ENCODE measurements around the gene CSF2. TPM values are rescaled to one million over a fixed set of nuclear protein-coding genes. Genes with fewer than 3 reads are reported as not detected.
A peak's percentile ranks its signal among the peaks of the same experiment; 100 is the strongest.

The CSF2 gene
- total and polyA plus RNA-seq, 3 experiments from 2014 or later = 393 to 409 TPM; not detected in 1

- Histone ChIP-seq H3K4me1 (ENCODE audit: insufficient read depth, low read length) (peaks cover 26% of the 10 kb centered on the region), H3K4me3 (ENCODE audit: low read length) (no peak overlapping the region), H3K36me3 (ENCODE audit: insufficient read depth, low read length) (no peaks in the 10 kb centered on the region), H3K27ac (ENCODE audit: low read depth, low read length) (no peak overlapping the region), H3K9me3 (ENCODE audit: low read length) (no peaks in the 10 kb centered on the region), H3K27me3 (ENCODE audit: insufficient read depth, low read length, poor library complexity, severe bottlenecking) (no peaks in the 10 kb centered on the region)
- Mint-ChIP-seq H3K4me1 (no peaks in the 10 kb centered on the region), H3K4me3 (no peak overlapping the region), H3K9me3 (peaks cover 4 to 16% (median 13%) of the 10 kb centered on the region in 5 donors), H3K27ac (peak overlapping the region in 3 of 8 donors; percentile 34 to 82 (median 81)), H3K27me3 (peaks cover 7 to 21% of the 10 kb centered on the region in 2 donors), H3K36me3 (peaks cover 0 to 21% (median 2%) of the 10 kb centered on the region in 3 donors)
- CTCF ChIA-PET = interaction anchor here (1.5 kb wide), 1 partner anchor 23 kb away, joined by 4 read pairs; no protein-coding TSS in a partner anchor
- DNase-seq = no peak
- POLR2A ChIA-PET = no interaction called here
Observed at GRCh38 chr5:132030610-132031009, 43.0 kb upstream of the CSF2 start.

DNA sequence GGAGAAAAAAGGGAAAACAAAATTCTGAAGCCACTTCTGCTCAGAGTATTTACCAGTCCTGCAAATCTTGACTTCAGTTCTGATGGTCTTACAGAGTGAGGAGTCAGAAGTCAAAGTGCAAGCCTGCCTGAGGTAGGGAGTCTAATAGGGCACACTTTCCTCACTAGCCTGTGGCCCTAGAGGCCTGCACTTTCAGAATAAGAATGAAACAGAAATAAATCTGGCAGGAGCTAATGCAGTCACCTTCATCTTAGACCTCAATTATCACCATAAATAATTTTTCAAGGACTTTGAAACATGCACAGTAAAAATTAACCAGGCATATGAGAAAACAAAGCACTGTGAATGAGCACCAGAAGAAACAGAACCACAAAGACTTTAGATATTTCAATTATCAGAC lies 41.4 kb upstream of the CSF2 start:
- Mint-ChIP-seq H3K9me3 (peaks cover 4 to 16% (median 13%) of the 10 kb centered on the region in 5 donors), H3K27ac (peak overlapping the region in 1 of 8 donors; percentile 8), H3K4me1 (no peaks in the 10 kb centered on the region), H3K4me3 (no peak overlapping the region), H3K36me3 (peaks cover 0 to 21% (median 2%) of the 10 kb centered on the region in 3 donors), H3K27me3 (peaks cover 7 to 21% of the 10 kb centered on the region in 2 donors)
- CTCF ChIA-PET = no interaction called here
- no peak overlapping the region for H3K27ac ChIP-seq (ENCODE audit: low read depth, low read length)
- H3K4me3 ChIP-seq (ENCODE audit: low read length) = no peak overlapping the region
- H3K4me1 ChIP-seq (ENCODE audit: insufficient read depth, low read length) = peaks cover 13% of the 10 kb centered on the region
- no peaks in the 10 kb centered on the region for H3K27me3 ChIP-seq (ENCODE audit: insufficient read depth, low read length, poor library complexity, severe bottlenecking)
- POLR2A ChIA-PET = no interaction called here
- H3K36me3 ChIP-seq (ENCODE audit: insufficient read depth, low read length) = no peaks in the 10 kb centered on the region
- DNase-seq = no peak
- H3K9me3 ChIP-seq (ENCODE audit: low read length) = no peaks in the 10 kb centered on the region

DNA sequence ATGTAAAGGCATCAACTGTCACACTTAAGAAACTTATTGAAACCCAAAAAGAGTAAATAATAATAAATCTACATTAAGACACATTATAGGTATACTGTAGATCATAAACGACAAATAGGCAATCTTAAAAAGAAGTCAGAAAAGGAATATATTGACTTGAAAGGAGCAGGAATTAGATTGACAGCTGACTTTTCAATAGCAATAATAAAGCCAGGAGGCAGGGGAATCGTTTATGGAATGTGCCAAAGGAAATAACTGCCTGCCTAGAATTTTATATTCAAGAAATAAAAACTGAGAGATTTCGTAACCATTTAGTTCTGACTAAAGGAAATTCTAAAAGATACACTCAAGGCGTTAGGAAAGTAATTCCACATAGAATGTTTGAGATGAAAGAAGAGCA lies 40.5 kb upstream of the CSF2 start:
- H3K27me3 Mint-ChIP-seq = peaks cover 7 to 21% of the 10 kb centered on the region in 2 donors

GRCh38 chr5:132037353-132037752 lies 36.2 kb upstream of the CSF2 start:
- Mint-ChIP-seq H3K4me1 (no peaks in the 10 kb centered on the region), H3K36me3 (peaks cover 0 to 28% (median 6%) of the 10 kb centered on the region in 3 donors), H3K4me3 (no peak overlapping the region), H3K9me3 (peaks cover 4 to 20% (median 13%) of the 10 kb centered on the region in 5 donors), H3K27ac (peak overlapping the region in 1 of 8 donors; percentile 18), H3K27me3 (peaks cover 2 to 14% of the 10 kb centered on the region in 2 donors)
- Histone ChIP-seq H3K36me3 (ENCODE audit: insufficient read depth, low read length) (no peaks in the 10 kb centered on the region), H3K4me3 (ENCODE audit: low read length) (no peak overlapping the region), H3K9me3 (ENCODE audit: low read length) (no peaks in the 10 kb centered on the region), H3K27me3 (ENCODE audit: insufficient read depth, low read length, poor library complexity, severe bottlenecking) (no peaks in the 10 kb centered on the region), H3K4me1 (ENCODE audit: insufficient read depth, low read length) (no peaks in the 10 kb centered on the region), H3K27ac (ENCODE audit: low read depth, low read length) (no peak overlapping the region)
- CTCF ChIA-PET = no interaction called here
- POLR2A ChIA-PET = no interaction called here
- no peak for DNase-seq

More for the DNA sequence above, 40.5 kb upstream of the CSF2 start:
- POLR2A ChIA-PET = no interaction called here
- Mint-ChIP-seq H3K36me3 (peaks cover 0 to 24% (median 6%) of the 10 kb centered on the region in 3 donors), H3K4me3 (no peak overlapping the region), H3K4me1 (no peaks in the 10 kb centered on the region), H3K27ac (no peak overlapping the region), H3K9me3 (peaks cover 4 to 20% (median 13%) of the 10 kb centered on the region in 5 donors)
- CTCF ChIA-PET = interaction anchor here (0.5 kb wide), 1 partner anchor 420 kb away, joined by 3 read pairs; no protein-coding TSS in a partner anchor
- peaks cover 3% of the 10 kb centered on the region for H3K4me1 ChIP-seq (ENCODE audit: insufficient read depth, low read length)
- no peaks in the 10 kb centered on the region for H3K27me3 ChIP-seq (ENCODE audit: insufficient read depth, low read length, poor library complexity, severe bottlenecking)
- H3K9me3 ChIP-seq (ENCODE audit: low read length) = no peaks in the 10 kb centered on the region
- no peaks in the 10 kb centered on the region for H3K36me3 ChIP-seq (ENCODE audit: insufficient read depth, low read length)
- no peak overlapping the region for H3K4me3 ChIP-seq (ENCODE audit: low read length)
- no peak overlapping the region for H3K27ac ChIP-seq (ENCODE audit: low read depth, low read length)
- no peak for DNase-seq

- Histone ChIP-seq H3K4me1 (ENCODE audit: insufficient read depth, low read length) (no peaks in the 10 kb centered on the region), H3K36me3 (ENCODE audit: insufficient read depth, low read length) (no peaks in the 10 kb centered on the region), H3K9me3 (ENCODE audit: low read length) (no peaks in the 10 kb centered on the region), H3K4me3 (ENCODE audit: low read length) (no peak overlapping the region), H3K27me3 (ENCODE audit: insufficient read depth, low read length, poor library complexity, severe bottlenecking) (no peaks in the 10 kb centered on the region), H3K27ac (ENCODE audit: low read depth, low read length) (no peak overlapping the region)
- no peak for DNase-seq
- POLR2A ChIA-PET = no interaction called here
- Mint-ChIP-seq H3K27me3 (peaks cover 5 to 8% of the 10 kb centered on the region in 2 donors), H3K9me3 (no peaks in the 10 kb centered on the region), H3K4me3 (no peak overlapping the region), H3K4me1 (no peaks in the 10 kb centered on the region), H3K36me3 (peaks cover 0 to 11% (median 0%) of the 10 kb centered on the region in 3 donors), H3K27ac (no peak overlapping the region)
- CTCF ChIA-PET = no interaction called here
Observed at GRCh38 chr5:132044207-132044606, 29.4 kb upstream of the CSF2 start.

DNA sequence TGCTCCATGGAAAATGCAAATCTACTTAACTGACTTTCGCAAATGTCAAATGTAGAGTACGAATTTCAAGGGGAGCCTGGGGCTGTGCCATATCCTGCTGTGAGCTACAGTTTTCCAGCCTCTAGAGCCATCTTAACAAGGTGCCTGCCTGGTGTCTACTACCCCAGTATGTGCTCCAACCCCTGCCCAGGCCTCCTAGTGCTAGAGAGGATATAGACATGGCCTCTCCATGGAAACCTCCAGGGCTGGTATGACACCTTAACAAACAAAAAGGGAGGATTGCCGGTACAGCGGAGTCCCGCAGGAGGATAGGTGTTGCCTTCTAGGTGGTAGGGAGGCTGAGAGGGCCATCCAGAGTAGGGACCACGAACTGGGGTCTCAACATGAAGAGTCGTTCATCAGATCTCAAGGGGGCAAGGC lies 26.7 kb upstream of the CSF2 start:
- Mint-ChIP-seq H3K9me3 (no peaks in the 10 kb centered on the region), H3K4me3 (no peak overlapping the region), H3K36me3 (peaks cover 0 to 5% (median 0%) of the 10 kb centered on the region in 3 donors), H3K4me1 (no peaks in the 10 kb centered on the region), H3K27me3 (peaks cover 5 to 6% of the 10 kb centered on the region in 2 donors), H3K27ac (no peak overlapping the region)
- no peaks in the 10 kb centered on the region for H3K9me3 ChIP-seq (ENCODE audit: low read length)
- DNase-seq = no peak
- no peak overlapping the region for H3K4me3 ChIP-seq (ENCODE audit: low read length)
- ChIA-PET POLR2A (no interaction called here), CTCF (no interaction called here)
- H3K27me3 ChIP-seq (ENCODE audit: insufficient read depth, low read length, poor library complexity, severe bottlenecking) = no peaks in the 10 kb centered on the region
- no peak overlapping the region for H3K27ac ChIP-seq (ENCODE audit: low read depth, low read length)
- H3K36me3 ChIP-seq (ENCODE audit: insufficient read depth, low read length) = no peaks in the 10 kb centered on the region
- no peaks in the 10 kb centered on the region for H3K4me1 ChIP-seq (ENCODE audit: insufficient read depth, low read length)

DNA sequence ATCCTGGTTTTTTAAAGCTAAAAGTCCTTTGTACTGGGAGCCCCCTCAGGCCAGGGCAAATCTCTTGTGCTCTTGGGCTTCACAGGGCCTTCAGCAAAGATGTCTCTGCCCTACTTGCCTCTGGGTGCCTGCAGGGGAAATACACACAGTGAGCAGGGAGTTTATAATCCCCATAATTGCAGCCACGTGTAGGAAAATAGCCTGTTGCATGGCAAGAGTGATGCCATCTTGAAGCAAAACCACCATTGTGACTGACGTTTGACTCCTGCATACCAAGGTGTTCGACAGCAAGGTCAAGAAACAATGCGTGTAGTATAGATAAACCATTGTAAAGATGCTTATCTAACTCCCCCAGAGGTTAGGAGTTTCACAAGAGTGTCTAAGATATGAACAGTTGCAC lies 24.5 kb upstream of the CSF2 start:
- peaks cover 0 to 2% (median under 1%) of the 10 kb centered on the region in 3 donors for H3K4me1 Mint-ChIP-seq
- POLR2A ChIA-PET = no interaction called here
- no peaks in the 10 kb centered on the region for H3K36me3 Mint-ChIP-seq
- no peak overlapping the region for H3K4me3 ChIP-seq (ENCODE audit: low read length)
- no peak overlapping the region for H3K27ac Mint-ChIP-seq
- no peaks in the 10 kb centered on the region for H3K9me3 ChIP-seq (ENCODE audit: low read length)
- no peak overlapping the region for H3K27ac ChIP-seq (ENCODE audit: low read depth, low read length)
- no peaks in the 10 kb centered on the region for H3K9me3 Mint-ChIP-seq
- H3K4me3 Mint-ChIP-seq = no peak overlapping the region
- H3K27me3 Mint-ChIP-seq = peaks cover 0 to 7% of the 10 kb centered on the region in 2 donors
- H3K4me1 ChIP-seq (ENCODE audit: insufficient read depth, low read length) = no peaks in the 10 kb centered on the region
- DNase-seq = no peak
- CTCF ChIA-PET = interaction anchor here (1.2 kb wide), 1 partner anchor 459 kb away, joined by 4 read pairs; no protein-coding TSS in a partner anchor
- no peaks in the 10 kb centered on the region for H3K27me3 ChIP-seq (ENCODE audit: insufficient read depth, low read length, poor library complexity, severe bottlenecking)
- no peaks in the 10 kb centered on the region for H3K36me3 ChIP-seq (ENCODE audit: insufficient read depth, low read length)

DNA sequence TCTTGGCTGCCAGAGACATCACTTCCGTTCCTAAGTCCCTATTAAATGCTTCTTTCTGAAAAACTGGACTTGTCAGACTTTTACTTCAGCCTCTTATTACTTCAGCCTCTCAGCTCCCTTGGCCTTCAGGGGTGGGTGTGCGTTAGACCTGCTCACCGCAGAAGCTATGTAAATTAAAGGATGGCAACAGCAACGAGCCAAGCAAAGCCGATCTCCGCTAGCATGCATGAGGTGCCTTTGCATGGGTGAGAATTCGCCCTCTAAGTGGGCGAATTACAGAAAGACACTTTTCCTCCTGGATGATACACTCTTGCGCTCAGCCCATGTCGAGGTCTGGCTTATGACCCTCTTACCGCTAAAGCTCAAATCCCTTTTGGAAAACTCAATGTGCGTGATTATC lies 24.0 kb upstream of the CSF2 start:
- Mint-ChIP-seq H3K4me1 (peaks cover 5 to 7% (median 5%) of the 10 kb centered on the region in 3 donors), H3K9me3 (no peaks in the 10 kb centered on the region), H3K36me3 (no peaks in the 10 kb centered on the region), H3K4me3 (no peak overlapping the region), H3K27ac (peak overlapping the region in 1 of 8 donors; percentile 26), H3K27me3 (peaks cover 0 to 7% of the 10 kb centered on the region in 2 donors)
- POLR2A ChIA-PET = no interaction called here
- H3K4me3 ChIP-seq (ENCODE audit: low read length) = no peak overlapping the region
- no peaks in the 10 kb centered on the region for H3K9me3 ChIP-seq (ENCODE audit: low read length)
- no peak for DNase-seq
- H3K27ac ChIP-seq (ENCODE audit: low read depth, low read length) = no peak overlapping the region
- H3K27me3 ChIP-seq (ENCODE audit: insufficient read depth, low read length, poor library complexity, severe bottlenecking) = no peaks in the 10 kb centered on the region
- CTCF ChIA-PET = interaction anchor here (1.2 kb wide), 1 partner anchor 460 kb away, joined by 4 read pairs; no protein-coding TSS in a partner anchor
- H3K4me1 ChIP-seq (ENCODE audit: insufficient read depth, low read length) = peaks cover 2% of the 10 kb centered on the region
- H3K36me3 ChIP-seq (ENCODE audit: insufficient read depth, low read length) = no peaks in the 10 kb centered on the region
